Pulmonary artery endothelial cell (primary cell): ENCODE results near the gene KNDC1. TPM values are rescaled to one million over a fixed set of nuclear protein-coding genes. Genes with fewer than 3 reads are reported as not detected.

Source experiments
- DNase-seq: peaks from one replicate; pipeline ENCODE4 v3.0.0-alpha.2; 2011; ENCODE audit warnings: low read depth, low spot score
- total RNA-seq: library from RNA; depleted of rRNA; stranded (reverse); fragments of >200 nt; gene quantifications from 2 replicates; pipeline ENCODE4 v1.2.3, GENCODE V29; 2014

KNDC1 gene
- total RNA-seq, 1 donor from 2014 or later = not detected

DNA sequence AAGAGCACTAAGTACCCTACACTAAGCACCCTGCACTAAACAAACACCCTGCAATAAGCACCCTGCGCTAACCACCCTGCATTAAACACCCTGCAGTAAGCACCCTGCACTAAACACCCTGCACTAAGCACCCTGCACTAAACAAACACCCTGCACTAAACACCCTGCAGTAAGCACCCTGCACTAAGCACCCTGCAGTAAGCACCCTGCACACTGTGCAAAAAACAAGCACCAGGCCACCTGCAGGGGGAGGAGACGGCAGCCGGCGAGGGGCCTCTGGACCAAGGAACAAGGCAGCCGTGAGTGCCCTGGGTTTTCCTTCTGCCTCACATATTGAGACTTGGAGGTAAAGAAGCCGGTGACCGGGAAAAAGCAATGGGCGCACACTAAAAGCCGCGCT lies 30.2 kb downstream of the KNDC1 start:
- DNase-seq = no peak

DNA sequence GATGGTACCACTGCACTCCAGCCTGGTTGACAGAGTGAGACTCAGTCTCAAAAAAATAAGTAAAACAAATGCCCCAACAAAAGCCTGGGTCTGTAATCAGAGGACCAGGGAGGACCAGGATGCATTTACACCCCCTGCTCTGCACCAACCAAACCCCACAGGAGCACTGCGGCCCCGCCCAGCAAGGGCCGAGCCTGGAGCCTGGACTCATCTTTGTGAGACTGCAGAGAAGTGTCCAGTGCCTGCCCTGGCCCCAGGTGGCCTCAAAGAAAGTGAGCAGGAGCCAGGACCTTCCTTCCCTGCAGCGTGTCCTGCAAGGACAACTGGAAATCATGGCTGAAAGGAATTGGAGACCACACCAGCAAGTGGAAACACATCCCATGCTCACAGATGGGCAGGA lies 31.6 kb downstream of the KNDC1 start:
- no peak for DNase-seq

DNA sequence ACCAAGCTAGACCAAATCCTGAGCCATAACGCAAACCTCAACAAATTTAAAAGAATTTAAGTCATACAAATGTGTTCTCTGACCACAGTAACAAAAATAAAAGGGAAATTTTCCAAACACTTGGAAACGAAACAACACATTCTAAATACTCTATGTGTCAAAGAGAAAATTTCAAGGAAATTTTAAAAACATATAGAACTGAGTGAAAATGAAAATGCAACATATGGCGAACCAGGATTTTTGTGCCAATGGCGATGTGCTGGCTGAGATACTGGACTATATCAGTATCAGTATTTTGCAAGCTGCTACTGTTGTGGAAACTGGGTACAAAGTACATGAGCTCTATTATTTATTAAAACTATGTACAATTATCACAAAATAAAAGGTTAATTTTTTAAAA lies 34.1 kb downstream of the KNDC1 start:
- DNase-seq = no peak

DNA sequence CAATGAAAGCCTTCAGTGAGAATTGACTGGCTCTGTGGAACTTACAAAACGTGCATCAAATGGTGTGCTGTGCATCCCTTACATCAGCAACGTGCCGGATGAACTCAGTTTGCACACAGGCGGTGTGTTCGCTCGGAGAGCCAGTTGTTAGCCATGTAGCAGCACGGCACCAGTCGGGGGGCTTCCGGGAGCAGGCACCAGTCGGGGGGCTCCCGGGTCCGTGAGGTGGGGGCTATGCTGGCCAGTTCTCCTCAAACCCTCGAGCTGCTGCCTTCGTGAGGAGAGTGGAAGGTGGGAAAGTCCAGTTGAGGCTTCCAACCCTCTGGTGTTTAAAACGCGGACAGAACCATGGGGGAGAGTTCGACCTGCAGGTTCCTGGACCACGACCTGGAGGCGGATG lies 35.1 kb downstream of the KNDC1 start:
- DNase-seq = no peak

DNA sequence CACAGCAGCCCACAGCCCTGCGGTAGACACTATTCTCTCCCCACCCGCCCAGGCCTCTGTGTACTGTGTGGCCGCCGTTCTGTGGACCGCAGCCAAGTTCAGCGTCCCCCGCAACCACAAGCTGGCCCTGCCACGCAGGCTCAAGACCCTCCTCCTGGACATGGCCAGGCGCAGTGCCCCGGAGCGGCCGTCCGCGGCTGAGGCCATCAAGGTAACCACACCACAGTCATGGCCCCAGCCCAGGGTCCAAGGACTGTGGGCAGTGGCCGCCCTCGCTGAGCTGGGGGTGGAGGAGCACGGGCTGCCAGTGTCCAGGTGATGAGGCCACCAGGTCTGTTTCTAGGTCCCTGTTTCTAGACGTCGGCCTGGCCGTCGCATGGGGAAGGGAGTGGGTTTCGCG lies 35.6 kb downstream of the KNDC1 start:
- no peak for DNase-seq

DNA sequence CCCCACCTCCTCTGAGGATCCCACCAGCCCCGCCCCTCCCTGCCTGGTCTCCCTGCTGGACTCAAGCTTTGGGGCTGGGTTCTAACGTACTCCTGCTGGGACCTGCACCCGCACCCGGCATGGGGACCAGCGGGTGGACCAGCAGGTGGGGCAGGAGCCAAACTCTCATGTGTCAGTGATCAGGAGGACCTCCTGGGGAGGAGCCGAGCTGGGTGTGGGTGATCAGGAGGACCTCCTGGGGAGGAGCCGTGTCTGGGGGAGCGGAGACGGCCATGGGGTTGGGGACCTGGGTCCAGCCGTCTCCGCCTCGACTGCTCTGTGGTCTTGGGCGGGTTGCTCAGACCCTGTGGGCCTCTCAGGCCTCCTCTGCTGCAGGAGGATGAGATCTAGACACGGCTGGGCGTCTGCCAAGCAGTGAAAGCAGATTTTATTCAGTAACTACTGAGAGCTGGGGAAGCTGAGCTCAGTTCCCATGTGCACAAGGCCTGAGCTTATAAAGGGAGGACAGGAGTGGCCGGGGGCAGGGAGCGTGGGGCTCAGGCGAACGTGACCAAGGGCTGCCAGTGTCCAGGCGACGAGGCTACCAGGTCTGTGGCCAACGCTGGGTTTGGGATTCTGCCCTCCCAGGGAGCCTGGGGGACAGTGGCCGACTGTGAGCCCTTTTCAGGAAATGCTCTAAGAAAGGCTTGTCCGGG lies 36.3 kb downstream of the KNDC1 start:
- DNase-seq = no peak

DNA sequence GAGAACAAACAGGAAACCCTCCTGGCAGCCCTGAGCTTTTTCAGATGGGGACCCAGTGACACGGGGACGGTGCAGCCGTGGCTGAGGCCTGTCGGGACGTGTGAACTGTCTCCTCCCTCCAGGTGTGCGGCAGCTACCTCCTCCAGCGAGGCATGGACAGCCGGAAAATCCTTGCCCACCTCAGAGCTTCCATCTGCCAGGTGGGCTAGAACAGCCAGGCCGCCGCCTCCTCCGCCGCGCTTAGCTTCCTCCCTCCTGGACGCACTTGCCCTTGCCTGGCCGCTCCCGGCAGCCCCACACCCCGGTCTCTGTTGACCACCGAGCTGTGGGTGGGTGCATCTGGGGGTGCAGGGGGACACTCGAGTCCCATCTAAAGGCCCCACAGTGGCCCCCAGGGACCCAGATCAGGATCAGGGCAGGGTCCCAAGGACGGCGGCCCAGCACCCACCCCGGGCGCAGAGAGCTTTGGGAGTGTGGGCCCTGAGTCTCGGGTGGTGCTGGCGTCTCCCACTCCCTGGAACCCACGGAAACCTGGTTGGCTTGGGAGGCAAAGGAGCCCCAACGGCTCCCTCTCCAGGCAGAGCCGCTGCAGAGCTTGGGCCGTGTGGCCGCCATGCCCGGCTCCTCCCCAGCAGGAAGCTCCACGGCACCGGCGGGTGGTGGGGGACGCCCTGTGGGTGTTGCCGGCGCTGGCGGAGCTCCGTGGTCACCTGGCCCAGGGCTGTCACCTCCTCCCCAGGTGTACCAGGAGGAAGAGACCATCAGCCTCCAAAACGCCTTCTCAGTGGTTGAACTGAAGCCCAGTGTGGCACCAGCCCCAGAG lies 37.1 kb downstream of the KNDC1 start:
- no peak for DNase-seq

DNA sequence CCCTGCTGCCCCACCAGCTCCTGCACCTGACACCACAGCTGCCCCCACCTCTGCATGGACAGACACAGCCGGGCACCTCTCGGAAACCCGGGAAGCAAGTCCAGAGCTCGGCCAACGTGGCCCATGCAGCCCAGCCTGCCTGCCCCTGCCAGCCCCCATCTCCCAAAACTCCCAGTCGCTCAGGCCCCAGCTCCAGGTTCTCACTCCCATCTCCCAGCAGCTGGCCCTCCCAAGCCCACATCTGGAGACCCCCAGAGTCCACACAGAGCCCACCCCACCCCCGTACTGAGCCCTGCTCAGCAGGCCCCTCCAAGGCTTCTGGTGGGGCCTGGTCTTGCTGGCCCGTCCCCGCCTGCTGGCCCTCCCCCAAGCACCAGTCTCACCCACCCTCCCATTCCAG lies 37.8 kb downstream of the KNDC1 start:
- DNase-seq = no peak

DNA sequence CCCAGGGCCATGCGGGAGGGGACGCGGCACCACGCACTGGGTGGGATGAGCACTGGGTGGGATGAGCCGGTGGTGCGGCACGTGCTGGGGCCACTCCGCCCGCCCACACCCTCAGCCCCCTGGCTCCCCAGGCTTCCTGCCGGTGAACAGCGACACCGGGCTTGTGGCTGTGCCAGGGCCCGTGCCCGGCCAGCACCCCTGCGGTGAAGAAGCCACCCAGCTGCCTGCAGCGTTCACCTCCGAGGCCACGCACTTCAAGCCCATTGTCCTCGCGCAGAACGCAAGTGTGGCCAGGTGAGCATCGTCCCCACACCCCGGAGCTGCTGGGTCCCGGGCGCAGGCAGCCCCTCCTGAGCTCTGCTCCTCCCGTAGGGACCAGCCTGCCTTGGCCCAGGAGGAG lies 38.2 kb downstream of the KNDC1 start:
- no peak for DNase-seq

DNA sequence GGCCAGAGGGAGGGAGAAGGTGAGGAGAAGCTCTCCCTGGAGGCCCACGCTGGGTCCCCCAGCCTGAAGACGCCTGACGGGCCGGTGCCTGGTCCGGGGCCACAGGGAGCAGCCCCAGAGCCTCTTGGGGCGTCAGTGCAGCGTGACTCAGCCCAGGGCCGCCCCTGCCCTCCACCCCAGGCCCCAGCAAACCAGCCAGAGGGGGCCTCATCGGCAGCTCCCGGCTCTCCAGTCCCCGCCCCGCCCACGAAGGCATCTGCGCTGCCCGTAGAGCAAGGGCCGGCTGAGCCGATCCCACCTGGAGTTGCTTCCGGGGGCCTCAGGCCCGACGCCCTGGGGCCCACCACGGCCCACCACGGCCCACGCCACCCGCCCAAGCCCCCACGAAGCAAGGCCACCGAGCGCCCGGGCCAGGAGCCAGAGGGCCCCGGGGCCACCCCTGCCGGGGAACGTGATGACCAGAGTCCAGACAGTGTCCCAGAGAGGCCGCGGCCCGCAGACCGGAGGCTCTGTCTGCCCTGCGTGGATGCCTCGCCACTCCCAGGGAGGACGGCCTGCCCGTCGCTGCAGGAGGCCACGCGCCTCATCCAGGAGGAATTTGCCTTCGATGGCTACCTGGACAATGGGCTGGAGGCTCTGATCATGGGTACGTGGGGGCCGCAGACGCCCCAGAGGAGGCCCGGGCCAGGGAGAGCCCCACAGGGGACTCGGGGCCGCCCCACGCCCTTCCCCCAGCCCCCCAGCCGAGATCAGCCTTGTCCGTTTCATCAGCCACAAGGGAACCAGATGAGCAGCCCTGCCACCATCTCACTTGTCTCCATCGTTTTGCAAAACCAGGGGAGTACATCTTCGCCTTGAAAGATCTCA lies 38.8 kb downstream of the KNDC1 start:
- no peak for DNase-seq

DNA sequence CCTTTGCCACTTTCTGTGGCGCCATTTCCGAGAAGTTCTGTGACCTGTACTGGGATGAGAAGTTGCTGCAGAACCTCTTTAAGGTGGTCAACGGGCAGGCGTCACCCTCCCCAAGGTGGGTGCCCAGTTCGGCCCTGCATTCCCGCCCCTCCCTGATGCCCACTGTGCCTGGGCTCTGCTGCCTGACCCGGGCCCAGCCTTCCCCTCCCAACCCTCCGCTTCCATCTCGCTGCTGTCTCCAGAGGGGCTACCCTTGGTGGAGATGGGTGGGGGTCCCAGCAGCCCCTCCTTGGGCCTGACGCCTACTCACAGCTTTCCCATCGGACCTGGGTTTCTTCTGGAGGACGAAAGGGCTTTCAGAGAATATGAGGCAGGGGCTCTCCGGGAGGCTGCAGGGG lies 39.5 kb downstream of the KNDC1 start:
- no peak for DNase-seq

DNA sequence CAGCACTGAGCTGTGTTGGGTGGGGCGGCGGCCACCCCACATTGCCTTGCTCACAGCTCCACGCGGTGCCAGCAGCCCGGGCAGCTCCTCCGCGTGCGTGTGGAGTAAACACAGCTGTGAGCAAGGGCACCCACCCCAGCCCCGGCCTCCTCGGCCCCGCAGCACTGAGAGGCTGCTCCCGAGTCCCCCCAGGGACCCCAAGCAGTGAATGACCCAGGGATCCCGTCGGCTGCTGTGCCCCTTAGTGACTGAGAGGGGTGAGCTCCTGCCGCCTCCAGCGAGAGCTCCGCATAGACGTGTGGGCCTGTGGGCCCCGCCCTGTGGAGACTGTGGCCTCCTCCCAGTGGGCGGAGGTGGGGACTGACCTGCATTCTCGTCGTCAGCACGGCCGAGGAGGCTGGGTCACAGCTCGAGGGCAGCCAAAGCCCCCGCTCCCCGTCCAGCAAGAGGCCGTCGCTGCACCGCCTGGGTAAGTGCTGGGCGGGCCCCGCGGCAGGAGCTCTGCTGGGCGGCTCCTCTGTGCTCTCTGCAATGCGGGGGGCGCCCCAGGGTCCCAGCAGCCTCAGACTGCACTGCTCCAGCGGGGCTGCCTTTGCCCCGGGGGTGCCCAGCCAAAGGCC lies 40.1 kb downstream of the KNDC1 start:
- DNase-seq = no peak

DNA sequence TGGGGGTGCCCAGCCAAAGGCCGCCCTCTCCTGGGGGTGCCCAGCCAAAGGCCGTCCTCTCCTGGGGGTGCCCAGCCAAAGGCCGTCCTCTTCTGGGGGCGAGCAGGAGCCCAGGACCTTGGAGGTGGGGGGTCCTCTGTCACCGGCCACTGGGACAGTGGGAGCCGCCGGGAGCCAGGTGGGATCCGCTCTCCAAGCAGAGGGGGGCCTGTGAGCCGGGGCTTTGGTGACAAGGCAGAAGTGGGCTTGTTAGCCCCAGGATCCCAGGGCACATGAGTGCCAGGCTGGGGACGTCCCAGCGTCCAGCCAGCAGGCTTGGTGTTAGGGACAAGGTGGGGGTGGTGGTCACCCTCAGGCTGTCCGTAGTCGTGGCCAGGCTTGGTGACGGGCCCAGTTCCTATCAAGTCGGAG lies 40.6 kb downstream of the KNDC1 start:
- DNase-seq = no peak

DNA sequence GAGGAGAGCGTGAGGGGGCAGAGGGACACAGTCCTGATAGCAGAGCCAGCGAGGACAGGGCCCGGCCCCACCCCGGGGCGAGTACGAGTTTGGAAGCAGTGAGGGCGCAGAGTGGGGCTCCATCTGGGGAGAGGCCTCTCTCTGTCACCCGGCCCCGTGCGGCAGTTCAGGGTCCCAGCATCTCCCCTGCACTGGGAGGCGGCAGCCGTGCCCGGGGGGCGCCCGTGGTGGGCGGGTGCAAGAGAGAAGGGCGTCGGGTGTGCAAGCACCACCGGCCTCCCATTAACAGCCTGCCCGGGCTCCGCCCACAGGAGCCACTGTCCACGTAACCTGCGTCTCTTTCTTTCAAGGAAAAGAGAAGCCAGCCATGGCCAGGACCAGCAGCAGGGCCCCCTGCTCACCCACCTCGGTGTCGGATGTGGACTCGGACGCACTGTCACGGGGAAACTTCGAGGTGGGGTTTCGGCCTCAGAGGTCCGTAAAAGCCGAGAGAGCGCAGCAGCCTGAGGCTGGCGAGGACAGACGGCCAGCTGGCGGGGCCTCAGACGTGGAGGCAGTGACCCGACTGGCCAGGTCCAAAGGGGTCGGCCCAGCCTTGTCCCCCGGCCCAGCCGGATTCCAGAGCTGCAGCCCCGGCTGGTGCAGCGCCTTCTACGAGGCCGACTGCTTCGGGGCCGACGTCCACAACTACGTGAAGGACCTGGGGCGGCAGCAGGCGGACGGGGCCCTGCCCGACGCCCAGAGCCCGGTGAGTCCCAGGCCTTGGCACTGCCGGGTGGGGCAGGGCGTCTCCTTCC lies 41.3 kb downstream of the KNDC1 start:
- DNase-seq = no peak

DNA sequence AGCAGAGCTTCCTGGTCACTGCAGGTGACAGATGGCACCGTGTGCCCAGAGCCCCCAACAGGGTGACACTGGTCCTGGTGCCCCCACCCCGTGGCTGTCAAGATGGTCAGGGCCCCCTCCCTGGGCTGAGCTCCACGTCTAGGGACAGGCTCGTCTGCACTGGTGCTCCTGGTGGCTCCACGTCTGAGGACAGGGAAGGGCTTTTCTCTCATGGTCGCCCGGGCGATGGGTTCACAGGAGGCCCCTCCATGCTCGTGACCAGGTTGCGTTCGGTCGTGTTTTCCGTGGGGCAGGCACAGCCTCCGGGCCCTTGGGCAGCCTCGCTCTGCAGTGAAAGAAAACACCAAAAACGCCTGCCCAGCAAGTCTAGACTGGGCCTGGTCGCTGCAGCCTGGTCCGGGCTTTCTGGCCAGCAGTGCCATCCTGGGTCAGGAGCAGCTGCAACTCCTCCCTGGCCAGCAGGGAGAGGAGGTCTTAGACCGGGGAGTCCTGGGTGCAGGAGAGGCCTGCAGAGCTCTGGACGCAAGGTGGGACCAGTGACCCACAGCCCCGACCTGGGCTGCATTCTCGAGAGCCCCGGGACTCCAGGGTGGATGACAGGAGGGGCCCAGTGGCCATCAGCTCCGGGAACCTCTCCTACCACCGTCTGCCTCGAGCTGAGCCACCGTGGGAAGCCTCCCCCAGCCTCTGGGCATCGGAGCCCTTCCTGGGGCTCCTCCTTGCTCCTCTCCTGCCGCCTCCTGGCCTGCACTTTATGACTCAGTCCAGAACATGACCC lies 42.1 kb downstream of the KNDC1 start:
- DNase-seq = no peak

DNA sequence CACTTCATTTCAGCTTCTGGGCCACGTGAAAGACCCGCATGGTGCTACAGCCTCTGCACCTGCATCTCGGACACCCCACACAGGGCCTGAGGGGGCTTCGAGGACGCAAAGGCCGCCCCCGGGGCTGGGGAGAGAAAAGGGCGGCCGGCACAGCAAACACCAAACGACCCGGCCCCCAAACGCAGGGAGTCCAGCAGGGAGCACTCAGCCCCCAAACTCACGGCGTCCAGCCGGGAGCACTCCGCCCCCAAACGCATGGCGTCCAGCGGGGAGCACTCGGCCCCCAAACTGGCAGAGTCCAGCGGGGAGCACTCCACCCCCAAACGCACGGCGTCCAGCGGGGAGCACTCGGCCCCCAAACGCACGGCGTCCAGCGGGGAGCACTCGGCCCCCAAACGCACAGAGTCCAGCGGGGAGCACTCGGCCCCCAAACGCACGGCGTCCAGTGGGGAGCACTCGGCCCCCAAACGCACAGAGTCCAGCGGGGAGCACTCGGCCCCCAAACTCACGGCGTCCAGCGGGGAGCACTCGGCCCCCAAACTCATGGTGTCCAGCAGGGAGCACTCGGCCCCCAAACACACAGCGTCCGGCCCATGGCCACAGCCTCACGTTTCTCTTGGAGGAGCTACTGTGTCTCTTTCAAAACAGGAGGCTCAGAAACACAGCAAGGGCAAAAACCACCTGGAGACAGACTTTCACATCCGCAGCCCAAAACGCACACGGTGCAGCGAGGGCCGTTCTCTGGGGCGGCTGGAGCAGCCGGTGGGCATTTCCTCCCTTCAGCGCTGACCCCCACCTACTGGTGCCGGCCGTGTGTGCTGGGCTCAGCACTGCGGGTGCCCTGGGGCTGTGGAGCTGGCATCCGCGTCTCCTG lies 43.0 kb downstream of the KNDC1 start:
- DNase-seq = no peak

DNA sequence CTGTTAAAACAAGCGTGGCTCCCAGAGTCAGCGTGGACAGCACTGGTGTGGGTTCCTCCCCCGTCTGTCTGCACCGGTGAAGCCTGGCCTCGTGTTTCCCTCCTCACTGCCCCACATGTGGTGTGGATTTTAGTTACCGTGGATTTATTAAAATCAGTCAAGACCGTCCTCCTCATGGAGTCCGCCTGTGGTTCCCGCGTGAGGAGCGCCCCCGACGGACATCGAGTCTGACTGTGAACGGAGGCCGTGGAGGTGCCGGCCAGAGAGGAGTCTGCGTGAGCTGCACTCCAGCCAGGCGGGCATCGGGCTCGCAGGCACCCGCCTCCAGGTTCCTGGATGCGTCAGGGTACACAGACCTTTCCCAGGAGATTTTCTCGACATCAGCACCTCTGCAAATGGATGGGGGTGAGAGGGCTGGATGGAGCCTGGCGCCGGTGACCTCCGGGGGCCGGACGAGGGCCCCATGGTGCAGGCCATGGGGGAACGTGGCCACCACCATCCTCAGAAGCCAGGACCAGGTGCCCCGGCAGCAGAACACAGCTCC lies 43.7 kb downstream of the KNDC1 start:
- DNase-seq = no peak

DNA sequence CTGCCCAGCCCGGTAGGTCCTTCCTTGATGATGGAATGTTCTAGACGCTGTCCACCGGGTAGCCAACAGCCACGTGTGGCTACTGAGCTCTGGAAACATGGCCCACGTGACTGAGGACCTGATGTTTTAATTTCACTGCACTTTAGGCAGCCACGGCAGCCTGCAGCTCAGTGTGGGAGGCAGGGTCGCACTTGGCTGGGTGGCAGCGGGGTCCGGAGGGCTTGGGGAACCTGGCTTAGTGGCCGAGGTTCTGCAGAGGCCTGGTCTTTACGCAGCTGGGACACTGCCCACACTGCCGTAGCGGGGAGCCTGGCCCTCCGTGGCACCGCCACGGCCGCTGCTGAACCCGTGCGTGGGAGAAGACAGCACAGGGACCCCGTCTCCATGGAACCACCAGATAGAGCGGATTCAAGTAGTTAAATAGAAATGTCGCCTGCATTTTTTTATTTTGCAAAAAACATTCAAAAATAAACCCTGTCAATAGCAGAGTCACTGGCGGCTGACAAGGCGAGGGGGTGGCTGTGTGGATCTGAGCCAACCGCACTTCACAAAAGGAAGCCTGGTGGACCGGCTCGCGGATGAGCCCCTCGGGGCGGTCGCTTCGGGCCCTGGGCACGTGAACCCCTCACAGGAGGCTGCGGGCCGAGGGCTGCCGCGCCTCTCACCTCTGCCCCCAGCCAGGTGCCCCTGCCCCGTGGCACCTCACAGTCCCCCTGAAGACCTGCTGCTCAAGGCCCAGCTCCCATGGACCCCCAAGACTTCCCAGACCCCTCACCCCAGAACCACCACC lies 44.4 kb downstream of the KNDC1 start:
- DNase-seq = no peak
